ENCODE results near the gene PIK3R2.

- no peak for TF ChIP-seq ARNTL (CRISPR knock-in tag; IDR thresholded peaks at IDR 0.05; ENCODE audit: borderline replicate concordance, low read depth)
- TF ChIP-seq PATZ1 (CRISPR knock-in tag; IDR thresholded peaks at IDR 0.05; ENCODE audit: borderline replicate concordance) = no peak
- no peak for TF ChIP-seq ISL1 (CRISPR knock-in tag; IDR thresholded peaks at IDR 0.05)
- TF ChIP-seq TOX (CRISPR knock-in tag; IDR thresholded peaks at IDR 0.05; ENCODE audit: borderline replicate concordance) = no peak
- no peak for TF ChIP-seq ZNF70 (CRISPR knock-in tag; IDR thresholded peaks at IDR 0.05)
- no peak for TF ChIP-seq ZC3H10 (CRISPR knock-in tag; IDR thresholded peaks at IDR 0.05)
- TF ChIP-seq TSHZ2 (CRISPR knock-in tag; IDR thresholded peaks at IDR 0.05) = no peak
- no peak for TF ChIP-seq TCF4 (CRISPR knock-in tag; IDR thresholded peaks at IDR 0.05; ENCODE audit: borderline replicate concordance)
- no peak for TF ChIP-seq BACH2 (CRISPR knock-in tag; IDR thresholded peaks at IDR 0.05; ENCODE audit: borderline replicate concordance)
- TF ChIP-seq ZFP3 (CRISPR knock-in tag; IDR thresholded peaks at IDR 0.05) = no peak
- no peak for TF ChIP-seq CSRNP3 (CRISPR knock-in tag; IDR thresholded peaks at IDR 0.05)
- no peak for TF ChIP-seq ZNF8 (CRISPR knock-in tag; IDR thresholded peaks at IDR 0.05)
- TF ChIP-seq PPARA (CRISPR knock-in tag; IDR thresholded peaks at IDR 0.05; ENCODE audit: borderline replicate concordance) = no peak
These were observed 43.6 kb upstream of the PIK3R2 start for GRCh38 chr19:18109341-18109732.
